Omental fat pad (tissue), 4 donors: ENCODE data around the gene FBN2. TPM values are rescaled to one million over a fixed set of nuclear protein-coding genes. Genes with fewer than 3 reads are reported as not detected.

Source experiments
- ATAC-seq: fragments of 150-250 bp; one replicate; pipeline ENCODE4 v1.9.1; 2016; ENCODE audit warnings: mild to moderate bottlenecking, moderate library complexity; ENCODE audit not compliant: low FRiP score
- DNase-seq: peaks from one replicate; pipeline ENCODE4 v3.0.0-alpha.2; 2019; ENCODE audit warnings: low spot score
- CTCF ChIP-seq, 3 donors: fragments of 450-650 bp; IDR thresholded peaks; one replicate each; pipeline ENCODE4 v1.5.1; 2016 to 2017; ENCODE audit warnings: antibody characterized with exemption in 3 of 3, mild to moderate bottlenecking in 3 of 3, moderate library complexity in 2 of 3
- total RNA-seq, 4 donors: library from RNA; depleted of rRNA; stranded (reverse); fragments of >200 nt; gene quantifications; one replicate each; pipeline ENCODE4 v1.1.0, GENCODE V29; 2016

The FBN2 gene
- total RNA-seq, 4 donors from 2014 or later = 0.56 to 3.2 (median 0.79) TPM

DNA sequence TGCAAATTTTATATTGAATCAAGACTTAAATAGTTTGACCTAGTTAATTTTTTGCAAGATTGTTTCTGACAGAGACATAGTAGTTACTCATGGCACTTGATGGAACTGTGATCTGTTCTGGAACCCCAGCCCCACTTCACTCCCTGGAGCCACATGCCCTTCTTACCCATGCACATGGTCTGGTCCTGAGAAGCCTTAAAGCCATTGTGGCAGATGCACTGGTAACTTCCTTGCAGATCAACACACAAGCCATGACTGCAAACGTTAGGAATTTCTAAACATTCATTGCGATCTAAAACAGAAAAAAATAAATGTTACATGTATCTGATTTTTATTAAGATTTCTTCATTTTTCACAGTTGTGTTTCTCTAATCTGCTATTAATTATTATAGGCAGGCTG is 233.3 kb downstream of the FBN2 start:
- TF ChIP-seq CTCF (IDR thresholded peaks at IDR 0.05) = no peak
- no peak for ATAC-seq
- DNase-seq = no peak

GRCh38 chr5:128304088-128304487 is 234.0 kb downstream of the FBN2 start:
- ATAC-seq = no peak
- no peak for DNase-seq
- TF ChIP-seq CTCF (IDR thresholded peaks at IDR 0.05) = no peak

DNA sequence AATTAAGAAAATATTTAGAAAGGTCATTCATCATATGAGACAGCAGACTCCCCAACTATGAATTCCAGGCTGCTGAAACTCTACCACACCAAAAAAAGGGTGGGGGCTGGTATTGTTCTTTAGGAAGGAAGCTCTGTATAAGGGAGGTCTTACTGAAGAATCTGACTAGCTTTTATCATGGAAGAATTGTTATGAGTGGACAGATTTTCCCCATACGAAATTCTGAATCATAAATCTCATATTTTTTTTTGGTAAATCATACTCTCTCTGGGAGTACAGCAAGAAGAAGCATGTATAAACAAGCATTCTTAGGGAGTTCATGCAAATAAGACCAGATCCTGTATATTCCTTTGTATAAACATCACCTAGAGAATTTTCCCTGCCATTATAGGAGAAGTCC is 234.5 kb downstream of the FBN2 start:
- no peak for TF ChIP-seq CTCF (IDR thresholded peaks at IDR 0.05)
- no peak for DNase-seq
- ATAC-seq = no peak

DNA sequence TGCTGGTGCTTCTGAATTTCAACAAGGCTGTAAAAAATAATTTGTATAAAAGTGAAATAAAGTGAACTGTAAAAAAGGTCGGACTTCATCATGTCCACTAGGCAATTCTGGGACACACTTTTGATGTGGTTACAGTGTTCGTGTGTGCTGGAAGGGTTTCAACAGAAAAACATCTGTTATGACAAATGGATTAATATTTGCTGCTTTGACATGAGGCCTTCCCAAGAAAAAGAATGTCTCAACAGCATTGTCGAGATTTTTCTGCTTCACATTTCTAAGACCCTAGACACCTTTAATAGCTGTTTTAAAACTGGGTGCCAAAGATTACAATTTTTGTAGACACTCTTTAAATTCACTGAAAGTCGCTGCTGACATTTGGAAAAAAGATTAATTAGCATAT is 237.9 kb downstream of the FBN2 start:
- no peak for TF ChIP-seq CTCF (IDR thresholded peaks at IDR 0.05)
- ATAC-seq (no peak), DNase-seq (no peak)

DNA sequence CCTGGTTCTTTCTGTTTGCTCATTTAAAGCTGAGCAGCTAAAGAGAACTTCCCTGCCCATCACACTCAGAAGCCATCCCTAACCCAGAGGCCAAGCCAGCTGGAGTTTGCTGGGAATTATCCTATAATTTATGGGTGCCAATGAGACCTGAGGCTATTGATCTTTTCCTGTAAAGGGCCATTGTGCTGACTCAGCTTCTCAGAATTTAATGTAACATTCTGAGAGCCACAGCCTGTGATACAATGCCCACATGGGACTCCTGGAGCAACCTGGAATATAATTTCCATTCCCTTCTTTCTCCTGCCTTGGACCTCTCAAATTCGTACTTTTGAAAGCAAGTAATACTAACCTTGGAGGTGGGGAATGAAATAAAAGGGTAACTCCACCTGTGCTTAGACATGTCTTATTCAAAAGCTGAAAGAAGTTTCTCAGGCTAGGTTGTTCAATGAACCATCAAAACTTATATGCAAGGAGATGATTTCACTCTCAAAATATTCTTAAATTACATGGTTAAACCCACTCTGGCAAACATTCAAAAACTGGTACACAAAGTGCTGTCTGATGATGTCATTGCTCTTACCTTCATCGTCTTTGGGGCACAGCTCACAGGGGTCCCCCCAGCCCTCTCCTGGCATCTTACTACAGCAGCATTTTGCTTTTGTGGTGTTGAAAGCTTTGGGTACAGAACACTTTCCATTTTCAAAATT is 247.7 kb downstream of the FBN2 start:
- ATAC-seq (no peak), DNase-seq (no peak)
- TF ChIP-seq CTCF (IDR thresholded peaks at IDR 0.05) = no peak

DNA sequence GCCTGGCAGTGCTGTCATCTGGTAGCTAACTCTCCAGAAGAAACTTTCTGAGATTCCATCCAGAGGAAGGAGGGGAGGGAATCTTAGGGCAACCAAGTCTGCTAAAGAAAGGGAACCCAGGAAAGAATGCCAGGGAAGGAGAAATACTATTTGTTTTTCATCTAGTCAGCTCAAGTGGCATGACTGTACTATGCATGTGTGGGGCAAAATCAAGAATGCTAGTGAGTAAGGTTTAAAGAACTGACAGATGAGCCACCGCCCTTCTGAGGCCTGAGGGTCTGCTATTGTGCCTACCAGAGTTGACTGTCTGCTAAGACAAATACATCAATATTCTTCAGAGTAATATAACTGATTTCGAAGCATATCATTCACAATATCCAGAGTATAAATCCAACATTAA is 250.3 kb downstream of the FBN2 start:
- ATAC-seq = no peak
- no peak for TF ChIP-seq CTCF (IDR thresholded peaks at IDR 0.05)

GRCh38 chr5:128284236-128284635 is 253.8 kb downstream of the FBN2 start:
- DNase-seq (no peak), ATAC-seq (no peak)
- no peak for TF ChIP-seq CTCF (IDR thresholded peaks at IDR 0.05)

More for the DNA sequence above, 250.3 kb downstream of the FBN2 start:
- no peak for DNase-seq
